DMS114 treated with DMSO at 0.1 percent for 48 hours (cell line): ENCODE data around the gene E2F4.

Experiments
- DNase-seq: peaks from one replicate; lab custom pipeline; 2025; ENCODE audit not compliant: unreplicated experiment; lab: John Stamatoyannopoulos, UW

E2F4 gene

GRCh38 chr16:67207249-67208091 lies 15.5 kb downstream of the E2F4 start:
- no peak for DNase-seq

- DNase-seq, result no peak
These were observed 16.4 kb downstream of the E2F4 start for GRCh38 chr16:67208154-67208896.

- DNase-seq, result no peak
These were observed 17.6 kb downstream of the E2F4 start for GRCh38 chr16:67209565-67209964.

- no peak for DNase-seq
These were observed 18.3 kb downstream of the E2F4 start for GRCh38 chr16:67210069-67210937.

GRCh38 chr16:67211674-67212073 lies 19.7 kb downstream of the E2F4 start:
- no peak for DNase-seq

GRCh38 chr16:67212766-67213165 lies 20.8 kb downstream of the E2F4 start:
- DNase-seq, result no peak

- no peak for DNase-seq
These were observed 21.5 kb downstream of the E2F4 start for GRCh38 chr16:67213197-67214019.

- DNase-seq, result no peak
These were observed 23.8 kb downstream of the E2F4 start for GRCh38 chr16:67215706-67216105.

GRCh38 chr16:67216612-67217490 lies 24.9 kb downstream of the E2F4 start:
- DNase-seq, result no peak

- no peak for DNase-seq
These were observed 32.0 kb downstream of the E2F4 start for GRCh38 chr16:67223992-67224391.

GRCh38 chr16:67226295-67226803 lies 34.4 kb downstream of the E2F4 start:
- DNase-seq, result no peak

GRCh38 chr16:67226804-67227566 lies 35.0 kb downstream of the E2F4 start, which contains the start of gene TMEM208:
TMEM208 (plus strand) TSS chr16:67227130; CDS start chr16:67227219, 89 bp downstream.
- peak; percentile 94 for DNase-seq

- DNase-seq, result no peak
These were observed 35.6 kb downstream of the E2F4 start for GRCh38 chr16:67227567-67227921.

- DNase-seq, result no peak
These were observed 36.3 kb downstream of the E2F4 start for GRCh38 chr16:67228034-67228785.

- no peak for DNase-seq
These were observed 37.0 kb downstream of the E2F4 start for GRCh38 chr16:67228905-67229304.

- no peak for DNase-seq
These were observed 38.2 kb downstream of the E2F4 start for GRCh38 chr16:67229906-67230808.
